ENCODE data around the gene ZFYVE26.

The ZFYVE26 gene

GRCh38 chr14:67782090-67782489 is 34.3 kb downstream of the ZFYVE26 start:
- no peak overlapping the region for H3K27ac ChIP-seq (ENCODE audit: extremely low read depth, low read depth, low read length)
- H3K4me1 ChIP-seq (ENCODE audit: control insufficient read depth, insufficient read depth, low read length): no peaks in the 10 kb centered on the region
- TF ChIP-seq KLF16 (tag by site-specific recombination; IDR thresholded peaks at IDR 0.05) (no peak), ZNF768 (tag by site-specific recombination; IDR thresholded peaks at IDR 0.05) (no peak), BCL11A (tag by site-specific recombination; IDR thresholded peaks at IDR 0.05; ENCODE audit: low read depth) (no peak), SP3 (tag by site-specific recombination; IDR thresholded peaks at IDR 0.05) (no peak), FEZF1 (tag by site-specific recombination; IDR thresholded peaks at IDR 0.05) (no peak), ZNF529 (tag by site-specific recombination; IDR thresholded peaks at IDR 0.05; ENCODE audit: insufficient replicate concordance) (no peak), YY2 (tag by site-specific recombination; IDR thresholded peaks at IDR 0.05) (no peak), ZNF148 (tag by site-specific recombination; IDR thresholded peaks at IDR 0.05; ENCODE audit: borderline replicate concordance) (no peak), ZNF23 (tag by site-specific recombination; IDR thresholded peaks at IDR 0.05; ENCODE audit: borderline replicate concordance) (no peak), KLF9 (tag by site-specific recombination; IDR thresholded peaks at IDR 0.05; ENCODE audit: low read depth) (no peak), ZSCAN5A (tag by site-specific recombination; IDR thresholded peaks at IDR 0.05) (no peak), ELK4 (IDR thresholded peaks at IDR 0.05; ENCODE audit: borderline replicate concordance, low read depth, low read length) (no peak), ZNF571 (tag by site-specific recombination; IDR thresholded peaks at IDR 0.05) (no peak), ZNF792 (tag by site-specific recombination; IDR thresholded peaks at IDR 0.05) (no peak), ZSCAN23 (tag by site-specific recombination; IDR thresholded peaks at IDR 0.05) (no peak), KLF10 (tag by site-specific recombination; IDR thresholded peaks at IDR 0.05) (no peak), ZNF585B (tag by site-specific recombination; IDR thresholded peaks at IDR 0.05) (no peak), CTCF (tag by site-specific recombination; IDR thresholded peaks at IDR 0.05) (no peak)
- no peak overlapping the region for H3K4me3 ChIP-seq (ENCODE audit: low read depth, low read length)
- no peaks in the 10 kb centered on the region for H3K9me3 ChIP-seq (ENCODE audit: control insufficient read depth, insufficient read depth, low read depth, low read length)
- ChIA-PET CTCF (interaction anchor here (0.7 to 0.9 kb wide), 2 partner anchors 8 to 61 kb away, joined by 3 to 4 read pairs; no protein-coding TSS in a partner anchor), POLR2A (no interaction called here)
- peaks cover 33 to 94% of the 10 kb centered on the region in 2 experiments for H3K36me3 ChIP-seq (ENCODE audit: control insufficient read depth in 2 of 2, insufficient read depth in 1 of 2, low read length in 2 of 2)

- Histone ChIP-seq H3K4me1 (ENCODE audit: control insufficient read depth, insufficient read depth, low read length) (no peaks in the 10 kb centered on the region), H3K27ac (ENCODE audit: extremely low read depth, low read depth, low read length) (no peak overlapping the region), H3K4me3 (ENCODE audit: low read depth, low read length) (no peak overlapping the region), H3K9me3 (ENCODE audit: control insufficient read depth, insufficient read depth, low read depth, low read length) (no peaks in the 10 kb centered on the region), H3K36me3 (ENCODE audit: control insufficient read depth in 2 of 2, insufficient read depth in 1 of 2, low read length in 2 of 2) (peaks cover 32 to 94% of the 10 kb centered on the region in 2 experiments)
- ChIA-PET POLR2A (no interaction called here), CTCF (interaction anchor here (0.7 kb wide), 1 partner anchor 17 kb away, joined by 4 read pairs; no protein-coding TSS in a partner anchor)
- TF ChIP-seq SCRT2 (tag by site-specific recombination; IDR thresholded peaks at IDR 0.05) (no peak), REST (tag by site-specific recombination; IDR thresholded peaks at IDR 0.05) (no peak), ZNF132 (tag by site-specific recombination; IDR thresholded peaks at IDR 0.05; ENCODE audit: borderline replicate concordance) (no peak), ZNF398 (tag by site-specific recombination; IDR thresholded peaks at IDR 0.05) (no peak)
These were observed 37.6 kb downstream of the ZFYVE26 start for GRCh38 chr14:67778792-67779191.
